ENCODE results near the gene ADPRHL1.

DNA sequence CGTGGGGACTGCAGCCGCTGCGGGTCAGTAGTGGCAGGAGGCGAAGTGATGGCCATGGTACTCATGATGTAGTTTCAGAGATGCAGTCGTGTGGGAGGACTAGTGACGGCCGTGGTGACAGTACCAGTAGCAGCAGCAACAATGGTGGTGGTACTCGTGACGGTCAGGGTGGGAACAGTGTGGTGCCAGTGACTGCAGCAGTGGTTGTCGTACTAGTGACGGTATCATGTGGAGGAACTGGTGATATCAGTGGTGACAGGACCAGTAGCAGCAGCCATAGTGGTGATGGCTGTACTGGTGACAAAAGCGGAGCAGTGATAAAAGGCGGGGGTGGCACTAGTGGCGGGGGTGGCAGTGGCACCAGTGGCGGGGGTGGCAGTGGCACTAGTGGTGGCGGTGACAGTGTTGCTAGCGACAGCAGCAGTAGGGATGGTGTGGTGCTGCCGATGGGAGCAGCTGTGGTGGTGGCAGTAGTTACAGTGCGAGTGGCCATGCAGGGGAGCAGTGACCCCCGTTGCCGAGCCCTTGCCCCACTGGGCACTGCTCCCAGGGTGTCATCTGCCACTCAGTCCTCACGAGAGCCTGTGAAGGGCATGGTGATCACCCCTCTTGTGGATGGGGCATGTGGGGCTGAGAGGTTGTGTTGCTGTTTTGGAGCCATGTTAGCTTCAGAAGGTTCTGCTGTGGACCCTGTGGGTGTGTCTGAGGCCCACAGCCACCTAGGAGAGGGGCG is 22.7 kb downstream of the ADPRHL1 start:
- TF ChIP-seq, protein P1, sequence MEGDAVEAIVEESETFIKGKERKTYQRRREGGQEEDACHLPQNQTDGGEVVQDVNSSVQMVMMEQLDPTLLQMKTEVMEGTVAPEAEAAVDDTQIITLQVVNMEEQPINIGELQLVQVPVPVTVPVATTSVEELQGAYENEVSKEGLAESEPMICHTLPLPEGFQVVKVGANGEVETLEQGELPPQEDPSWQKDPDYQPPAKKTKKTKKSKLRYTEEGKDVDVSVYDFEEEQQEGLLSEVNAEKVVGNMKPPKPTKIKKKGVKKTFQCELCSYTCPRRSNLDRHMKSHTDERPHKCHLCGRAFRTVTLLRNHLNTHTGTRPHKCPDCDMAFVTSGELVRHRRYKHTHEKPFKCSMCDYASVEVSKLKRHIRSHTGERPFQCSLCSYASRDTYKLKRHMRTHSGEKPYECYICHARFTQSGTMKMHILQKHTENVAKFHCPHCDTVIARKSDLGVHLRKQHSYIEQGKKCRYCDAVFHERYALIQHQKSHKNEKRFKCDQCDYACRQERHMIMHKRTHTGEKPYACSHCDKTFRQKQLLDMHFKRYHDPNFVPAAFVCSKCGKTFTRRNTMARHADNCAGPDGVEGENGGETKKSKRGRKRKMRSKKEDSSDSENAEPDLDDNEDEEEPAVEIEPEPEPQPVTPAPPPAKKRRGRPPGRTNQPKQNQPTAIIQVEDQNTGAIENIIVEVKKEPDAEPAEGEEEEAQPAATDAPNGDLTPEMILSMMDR (IDR thresholded peaks at IDR 0.05 in 8 of 11, conservative IDR thresholded peaks at IDR 0.05 in 3 of 11), result no peak
- TF ChIP-seq POLR2A (IDR thresholded peaks at IDR 0.05) (no peak), POLR2AphosphoS5 (IDR thresholded peaks at IDR 0.05) (no peak)

All from spleen (tissue), 7 donors.